HepG2 (cell line): Measurements from ENCODE around the gene METTL1. TPM values are rescaled to one million over a fixed set of nuclear protein-coding genes. Genes with fewer than 3 reads are reported as not detected.

ENCODE experiments used
- ATAC-seq: fragments of 200-7000 bp; cut with Tn5 transposase; 3 replicates; pipeline ENCODE4 v1.9.1; 2020; ENCODE audit warnings: mild to moderate bottlenecking, moderate library complexity
- BruUV-seq: library from RNA; stranded (reverse); fragments of 400-500 nt; replicated peaks from 2 replicates; lab custom pipeline; 2021; lab: Mats Ljungman, UMichigan
- CTCF ChIA-PET: fragments of 300-600 bp; formaldehyde crosslinking; extraction: SDS; loops from one replicate; lab custom pipeline; 2021; ENCODE audit warnings: low total read pairs, inconsistent platforms, low intra/inter-chr PET ratio; lab: Yijun Ruan, JAX
- POLR2A ChIA-PET: fragments of 350-600 bp; sonication (Branson Sonifier 250); formaldehyde crosslinking; loops from one replicate; lab custom pipeline; 2020; ENCODE audit warnings: antibody characterized with exemption, inconsistent platforms; lab: Yijun Ruan, JAX
- DNase-seq: peaks from one replicate; pipeline ENCODE4 v3.0.0-alpha.2; 2015; ENCODE audit warnings: low spot score
- FAIRE-seq: peaks from 3 replicates; lab custom pipeline; 2011; peaks lifted over from hg19 to GRCh38; lab: Jason Lieb, UNC
- H2AFZ ChIP-seq: one replicate; pipeline ENCODE4 v1.6.1; 2011; ENCODE audit warnings: low read length, inconsistent platforms
- H3K27ac ChIP-seq: fragments of 300-600 bp; 3 replicates; pipeline ENCODE4 v1.8.0; 2011; ENCODE audit warnings: mixed run types, mild to moderate bottlenecking, mixed read lengths, low read length, inconsistent platforms; ENCODE audit not compliant: insufficient read depth; ENCODE audit errors: extremely low read length
- H3K27me3 ChIP-seq, 2 experiments: fragments of 200-600 bp in 1 of 2; 2 replicates in 1 of 2; 3 replicates in 1 of 2; pipeline versions ENCODE4 v1.6.0 to v1.8.0; 2011; ENCODE audit warnings: low read length in 2 of 2, mild to moderate bottlenecking in 2 of 2, moderate library complexity in 2 of 2, inconsistent platforms in 1 of 2; ENCODE audit not compliant: insufficient read depth in 2 of 2, control insufficient read depth in 1 of 2
- H3K36me3 ChIP-seq, 2 experiments: fragments of 200-600 bp in 1 of 2; replicated peaks in 1 of 2; 2 replicates in 1 of 2; 3 replicates in 1 of 2; pipeline versions ENCODE4 v1.5.1 to v1.8.0; 2011; ENCODE audit warnings: low read length in 2 of 2, inconsistent platforms in 1 of 2; ENCODE audit not compliant: insufficient read depth in 2 of 2, control insufficient read depth in 1 of 2
- H3K4me1 ChIP-seq: 2 replicates; pipeline ENCODE4 v1.5.1; 2012; ENCODE audit warnings: low read length, inconsistent platforms; ENCODE audit not compliant: insufficient read depth
- H3K4me2 ChIP-seq: 2 replicates; pipeline ENCODE4 v1.6.0; 2011; ENCODE audit warnings: low read depth, low read length, inconsistent platforms
- H3K4me3 ChIP-seq, 3 experiments: fragments of 200-600 bp in 1 of 3; sonication (generic), shearing (Covaris generic) in 1 of 3; replicated peaks in 1 of 3; 2 replicates each; pipeline ENCODE4 v1.5.1; 2011 to 2016; ENCODE audit warnings: low read length in 3 of 3, inconsistent platforms in 2 of 3, low read depth in 2 of 3, mild to moderate bottlenecking in 2 of 3, control low read depth in 1 of 3, mixed read lengths in 1 of 3; ENCODE audit not compliant: insufficient read depth in 1 of 3
- H3K79me2 ChIP-seq: one replicate; pipeline ENCODE4 v1.6.1; 2011; ENCODE audit warnings: low read length, inconsistent platforms; ENCODE audit not compliant: insufficient read depth
- H3K9ac ChIP-seq: 2 replicates; pipeline ENCODE4 v1.6.0; 2011; ENCODE audit warnings: mild to moderate bottlenecking, low read depth, low read length, inconsistent platforms; ENCODE audit not compliant: insufficient read depth
- H3K9me3 ChIP-seq: 2 replicates; pipeline ENCODE4 v1.5.1; 2012; ENCODE audit warnings: mild to moderate bottlenecking, low read length
- H4K20me1 ChIP-seq: 2 replicates; pipeline ENCODE4 v1.6.0; 2011; ENCODE audit warnings: inconsistent platforms, mild to moderate bottlenecking, low read length, moderate library complexity; ENCODE audit not compliant: insufficient read depth
- AKAP8 ChIP-seq: sonication (generic); formaldehyde crosslinking; IDR thresholded peaks from 2 replicates; pipeline ENCODE4 v1.5.1; 2020; ENCODE audit warnings: mild to moderate bottlenecking, missing genetic modification reagents
- FOXP1 ChIP-seq, 2 experiments: fragments of 450-650 bp in 1 of 2; IDR thresholded peaks; 2 replicates each; pipeline ENCODE4 v1.6.1; 2017 to 2018; ENCODE audit warnings: antibody characterized with exemption in 1 of 2
- HCFC1 ChIP-seq: fragments of 150-350 bp; IDR thresholded peaks from 2 replicates; pipeline ENCODE4 v1.6.1; 2014; ENCODE audit warnings: low read depth, low read length
- JARID2 ChIP-seq: sonication (generic); formaldehyde crosslinking; IDR thresholded peaks from 2 replicates; pipeline ENCODE4 v1.8.1; 2023; ENCODE audit warnings: missing genetic modification reagents, inconsistent platforms; ENCODE audit not compliant: insufficient replicate concordance
- KDM1A ChIP-seq: IDR thresholded peaks from 2 replicates; pipeline ENCODE4 v1.6.1; 2016; ENCODE audit warnings: missing compliant biosample characterization
- KLF15 ChIP-seq: sonication (generic); formaldehyde crosslinking; IDR thresholded peaks from 2 replicates; pipeline ENCODE4 v1.8.1; 2023; ENCODE audit warnings: borderline replicate concordance, mild to moderate bottlenecking, inconsistent platforms, missing genetic modification reagents, mixed read lengths
- MEIS2 ChIP-seq: sonication (generic); formaldehyde crosslinking; IDR thresholded peaks from 2 replicates; pipeline ENCODE4 v1.9.0; 2021; ENCODE audit warnings: mild to moderate bottlenecking, missing genetic modification reagents
- MIER2 ChIP-seq: IDR thresholded peaks from 2 replicates; pipeline ENCODE4 v1.6.1; 2016; ENCODE audit warnings: missing biosample characterization, missing genetic modification reagents
- SMC3 ChIP-seq: IDR thresholded peaks from 2 replicates; pipeline ENCODE4 v1.6.1; 2011; ENCODE audit warnings: low read length, improper control_type of control experiment
- STAG1 ChIP-seq: sonication (generic); formaldehyde crosslinking; IDR thresholded peaks from 2 replicates; pipeline ENCODE4 v1.4.0; 2020; ENCODE audit warnings: missing genetic modification reagents
- TBL1XR1 ChIP-seq: fragments of 150-350 bp; IDR thresholded peaks from 2 replicates; pipeline ENCODE4 v1.6.1; 2014; ENCODE audit warnings: borderline replicate concordance, low read length; ENCODE audit not compliant: partially characterized antibody
- ZNF331 ChIP-seq: sonication (generic); formaldehyde crosslinking; IDR thresholded peaks from 2 replicates; pipeline ENCODE4 v1.4.0; 2020; ENCODE audit warnings: missing genetic modification reagents
- ZNF781 ChIP-seq: sonication (generic); formaldehyde crosslinking; IDR thresholded peaks from 2 replicates; pipeline ENCODE4 v1.5.1; 2020; ENCODE audit warnings: borderline replicate concordance, mild to moderate bottlenecking, missing genetic modification reagents; ENCODE audit errors: not compliant biosample characterization
- ZSCAN22 ChIP-seq: sonication (generic); formaldehyde crosslinking; IDR thresholded peaks from 2 replicates; pipeline ENCODE4 v1.4.0; 2020; ENCODE audit warnings: mild to moderate bottlenecking, missing genetic modification reagents
- WGBS: methylation state at CpG from one replicate; pipeline ENCODE4 v1.1.6; 2017; ENCODE audit warnings: low lambda C conversion rate; 5-methylcytosine and 5-hydroxymethylcytosine counted together
- in situ Hi-C: cut with HindIII; loops from 2 replicates; pipeline ENCODE4 v1.10.0; 2017; ENCODE audit warnings: low pct_unique_long_range_greater_than_20kb; ENCODE audit not compliant: extremely low pct_ligation_motif_present
- intact Hi-C: fragments of 100-400 bp; cut with micrococcal nuclease; formaldehyde crosslinking; loops from one replicate; pipeline ENCODE4 v1.10.0; 2022; ENCODE audit not compliant: unreplicated experiment
- polyA plus RNA-seq, 8 experiments: library from polyadenylated mRNA; depleted of rRNA in 3 of 8; stranded (reverse) in 7 of 8; unstranded in 1 of 8; fragments of >200 nt; fragmentation: Illumina TruSeq in 4 of 8; extraction: Trizol in 4 of 8; gene quantifications; 2 replicates each; pipeline versions ENCODE4 v1.2.1 to v1.2.3, GENCODE V29; 2011 to 2016; ENCODE audit warnings: low read depth in 4 of 8, missing spikeins in 1 of 8, mixed read lengths in 1 of 8; ENCODE audit not compliant: insufficient read depth in 1 of 8
- total RNA-seq, 5 experiments: library from RNA; depleted of rRNA; stranded (reverse); fragments of >200 nt; fragmentation: Illumina TruSeq; extraction: Trizol; gene quantifications; 2 replicates each; pipeline ENCODE4 v1.2.3, GENCODE V29; 2016; ENCODE audit warnings: low read depth in 1 of 5
- TF ChIP-seq, protein P1 (sequence below): sonication (generic); formaldehyde crosslinking; IDR thresholded peaks from 2 replicates; pipeline ENCODE4 v1.4.0; 2020; ENCODE audit warnings: missing genetic modification reagents
- TF ChIP-seq, protein P2 (sequence below): sonication (generic); formaldehyde crosslinking; IDR thresholded peaks from 2 replicates; pipeline ENCODE4 v1.5.0; 2020; ENCODE audit warnings: mild to moderate bottlenecking, missing genetic modification reagents, moderate library complexity
- TF ChIP-seq, protein P3 (sequence below): sonication (generic); formaldehyde crosslinking; IDR thresholded peaks from 2 replicates; pipeline ENCODE4 v1.5.1; 2020; ENCODE audit warnings: mild to moderate bottlenecking, moderate library complexity, missing genetic modification reagents

Gene METTL1
- total and polyA plus RNA-seq, 2 of the 13 experiments (the other 11 are each of a cell fraction or from before 2014, with no cell fraction given) = 34.7 to 36.9 TPM

DNA sequence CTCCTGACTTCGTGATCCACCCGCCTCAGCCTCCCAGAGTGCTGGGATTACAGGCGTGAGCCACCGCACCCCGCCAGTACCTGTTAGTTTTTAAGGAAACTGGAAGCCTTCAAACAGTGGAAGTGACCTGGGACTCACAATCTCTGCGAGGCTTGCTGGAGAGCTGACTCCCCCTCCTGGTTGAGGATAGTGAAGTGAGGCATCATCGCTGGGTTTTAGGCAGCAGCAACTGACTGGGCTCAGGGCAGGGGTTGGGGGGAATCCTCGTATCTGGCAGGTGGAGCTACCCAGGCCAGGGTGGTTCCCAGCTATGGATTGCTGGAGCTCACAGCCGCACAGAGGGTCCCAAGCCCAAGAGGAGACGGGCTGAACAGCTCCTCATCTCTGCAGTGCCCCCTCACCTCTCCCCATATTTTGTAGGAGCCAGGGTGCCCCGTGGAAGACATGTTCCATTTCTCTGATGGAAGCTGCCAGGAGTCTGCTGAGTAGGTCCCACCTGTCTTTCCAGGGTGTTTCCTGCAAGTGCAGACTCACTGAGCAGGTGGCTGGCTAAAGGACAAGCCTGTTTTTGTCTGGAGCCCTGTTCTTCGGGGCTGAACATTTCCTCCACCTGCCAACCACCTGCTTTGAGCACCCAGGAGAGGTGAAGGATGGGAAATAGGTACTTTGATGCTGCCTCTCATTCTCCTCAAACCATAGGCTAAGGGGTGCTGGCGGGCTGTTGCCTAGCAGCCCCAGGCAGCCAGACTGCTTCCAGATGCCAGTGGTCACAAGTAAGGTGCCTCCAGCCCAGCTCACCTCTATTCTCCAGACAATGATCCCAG lies 43.5 kb upstream of the METTL1 start:
- DNase-seq (peak; percentile 42), ATAC-seq (peak; percentile 62), FAIRE-seq (no peak)
- WGBS = 92% methylated on average over 9 of the region's 13 CpGs
- H3K4me1 ChIP-seq = peaks cover 84% of the 10 kb centered on the region
- H4K20me1 ChIP-seq = no peaks in the 10 kb centered on the region
- BruUV-seq = no TSS peak
- H3K9me3 ChIP-seq = no peaks in the 10 kb centered on the region
- H3K27me3 ChIP-seq = no peaks in the 10 kb centered on the region
- H3K4me2 ChIP-seq = no peak overlapping the region
- no peak overlapping the region for H3K4me3 ChIP-seq
- ChIA-PET CTCF (interaction anchor here (1.3 kb wide), 1 partner anchor 12 kb away, joined by 4 read pairs; no protein-coding TSS in a partner anchor), POLR2A (interaction anchor here (0.8 to 1.9 kb wide), 3 partner anchors 29 to 43 kb away, joined by 3 to 6 read pairs (median 3); partner anchors contain the start of genes CTDSP2, EEF1AKMT3 and METTL1)
- intact Hi-C loops = no loop called here
- no peaks in the 10 kb centered on the region for H3K36me3 ChIP-seq
- H2AFZ ChIP-seq = no peak overlapping the region
- in situ Hi-C loops = no loop called here
- no peak overlapping the region for H3K27ac ChIP-seq
- H3K9ac ChIP-seq = no peak overlapping the region
- H3K79me2 ChIP-seq = no peaks in the 10 kb centered on the region
- TF ChIP-seq, protein P1, sequence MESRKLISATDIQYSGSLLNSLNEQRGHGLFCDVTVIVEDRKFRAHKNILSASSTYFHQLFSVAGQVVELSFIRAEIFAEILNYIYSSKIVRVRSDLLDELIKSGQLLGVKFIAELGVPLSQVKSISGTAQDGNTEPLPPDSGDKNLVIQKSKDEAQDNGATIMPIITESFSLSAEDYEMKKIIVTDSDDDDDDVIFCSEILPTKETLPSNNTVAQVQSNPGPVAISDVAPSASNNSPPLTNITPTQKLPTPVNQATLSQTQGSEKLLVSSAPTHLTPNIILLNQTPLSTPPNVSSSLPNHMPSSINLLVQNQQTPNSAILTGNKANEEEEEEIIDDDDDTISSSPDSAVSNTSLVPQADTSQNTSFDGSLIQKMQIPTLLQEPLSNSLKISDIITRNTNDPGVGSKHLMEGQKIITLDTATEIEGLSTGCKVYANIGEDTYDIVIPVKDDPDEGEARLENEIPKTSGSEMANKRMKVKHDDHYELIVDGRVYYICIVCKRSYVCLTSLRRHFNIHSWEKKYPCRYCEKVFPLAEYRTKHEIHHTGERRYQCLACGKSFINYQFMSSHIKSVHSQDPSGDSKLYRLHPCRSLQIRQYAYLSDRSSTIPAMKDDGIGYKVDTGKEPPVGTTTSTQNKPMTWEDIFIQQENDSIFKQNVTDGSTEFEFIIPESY (CRISPR knock-in tag) = peak; percentile 63
- TF ChIP-seq ZNF331 (0 out of 2 replicates have a peak, but pooled peaks have one; percentile 20), HCFC1 (no peak), MIER2 (CRISPR knock-in tag) (no peak), MEIS2 (no peak), KDM1A (no peak), FOXP1 (IDR thresholded peaks at IDR 0.05) (no peak), FOXP1 (CRISPR knock-in tag; IDR thresholded peaks at IDR 0.05) (no peak), STAG1 (CRISPR knock-in tag) (peak; percentile 57), ZSCAN22 (CRISPR knock-in tag) (no peak), AKAP8 (no peak), JARID2 (CRISPR knock-in tag) (no peak), KLF15 (CRISPR knock-in tag) (no peak), ZNF781 (CRISPR knock-in tag) (no peak), TBL1XR1 (no peak), SMC3 (peak; percentile 6; the same call in 1 of the 2 replicates)
- TF ChIP-seq, protein P2, sequence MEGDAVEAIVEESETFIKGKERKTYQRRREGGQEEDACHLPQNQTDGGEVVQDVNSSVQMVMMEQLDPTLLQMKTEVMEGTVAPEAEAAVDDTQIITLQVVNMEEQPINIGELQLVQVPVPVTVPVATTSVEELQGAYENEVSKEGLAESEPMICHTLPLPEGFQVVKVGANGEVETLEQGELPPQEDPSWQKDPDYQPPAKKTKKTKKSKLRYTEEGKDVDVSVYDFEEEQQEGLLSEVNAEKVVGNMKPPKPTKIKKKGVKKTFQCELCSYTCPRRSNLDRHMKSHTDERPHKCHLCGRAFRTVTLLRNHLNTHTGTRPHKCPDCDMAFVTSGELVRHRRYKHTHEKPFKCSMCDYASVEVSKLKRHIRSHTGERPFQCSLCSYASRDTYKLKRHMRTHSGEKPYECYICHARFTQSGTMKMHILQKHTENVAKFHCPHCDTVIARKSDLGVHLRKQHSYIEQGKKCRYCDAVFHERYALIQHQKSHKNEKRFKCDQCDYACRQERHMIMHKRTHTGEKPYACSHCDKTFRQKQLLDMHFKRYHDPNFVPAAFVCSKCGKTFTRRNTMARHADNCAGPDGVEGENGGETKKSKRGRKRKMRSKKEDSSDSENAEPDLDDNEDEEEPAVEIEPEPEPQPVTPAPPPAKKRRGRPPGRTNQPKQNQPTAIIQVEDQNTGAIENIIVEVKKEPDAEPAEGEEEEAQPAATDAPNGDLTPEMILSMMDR (CRISPR knock-in tag) = peak; percentile 59
- TF ChIP-seq, protein P3, sequence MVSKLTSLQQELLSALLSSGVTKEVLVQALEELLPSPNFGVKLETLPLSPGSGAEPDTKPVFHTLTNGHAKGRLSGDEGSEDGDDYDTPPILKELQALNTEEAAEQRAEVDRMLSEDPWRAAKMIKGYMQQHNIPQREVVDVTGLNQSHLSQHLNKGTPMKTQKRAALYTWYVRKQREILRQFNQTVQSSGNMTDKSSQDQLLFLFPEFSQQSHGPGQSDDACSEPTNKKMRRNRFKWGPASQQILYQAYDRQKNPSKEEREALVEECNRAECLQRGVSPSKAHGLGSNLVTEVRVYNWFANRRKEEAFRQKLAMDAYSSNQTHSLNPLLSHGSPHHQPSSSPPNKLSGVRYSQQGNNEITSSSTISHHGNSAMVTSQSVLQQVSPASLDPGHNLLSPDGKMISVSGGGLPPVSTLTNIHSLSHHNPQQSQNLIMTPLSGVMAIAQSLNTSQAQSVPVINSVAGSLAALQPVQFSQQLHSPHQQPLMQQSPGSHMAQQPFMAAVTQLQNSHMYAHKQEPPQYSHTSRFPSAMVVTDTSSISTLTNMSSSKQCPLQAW (CRISPR knock-in tag) = peak; percentile 56; the same call in 1 of the 2 replicates
